ENCODE measurements around the gene HPCA.

The HPCA gene

GRCh38 chr1:32886004-32886827, at the start of gene HPCA:
Gene HPCA, plus strand, starts transcription at chr1:32886491. Its CDS starts 2,408 bp downstream, at chr1:32888899.
- H3K4me3 ChIP-seq (ENCODE audit: low read depth in 1 of 2, low read length in 2 of 2): no peak within 1 kb of the TSS
- no peak within 1 kb of the TSS for H3K27ac ChIP-seq (ENCODE audit: low read depth, low read length)
- no peak within 1 kb of the TSS for H3K9ac ChIP-seq (ENCODE audit: low read depth in 1 of 2, low read length in 2 of 2)
- H3K36me3 ChIP-seq (ENCODE audit: control insufficient read depth in 1 of 2, insufficient read depth in 2 of 2, low read length in 2 of 2): no peaks in the 10 kb centered on the region
- H3K4me1 ChIP-seq (ENCODE audit: control insufficient read depth in 1 of 2, insufficient read depth in 2 of 2, low read length in 2 of 2): peaks cover 0 to 3% of the 10 kb centered on the region in 2 donors
- no peaks in the 10 kb centered on the region for H3K9me3 ChIP-seq (ENCODE audit: control insufficient read depth in 1 of 2, low read length in 2 of 2)
- peaks cover 22 to 45% of the 10 kb centered on the region in 2 donors for H3K27me3 ChIP-seq (ENCODE audit: control insufficient read depth in 1 of 2, insufficient read depth in 2 of 2, low read length in 2 of 2)

GRCh38 chr1:32848354-32849063, 37.8 kb upstream of the HPCA start:
- Histone ChIP-seq H3K36me3 (ENCODE audit: control insufficient read depth in 1 of 2, insufficient read depth in 2 of 2, low read length in 2 of 2) (peaks cover 4 to 23% of the 10 kb centered on the region in 2 donors), H3K27me3 (ENCODE audit: control insufficient read depth in 1 of 2, insufficient read depth in 2 of 2, low read length in 2 of 2) (no peaks in the 10 kb centered on the region), H3K4me3 (ENCODE audit: low read depth in 1 of 2, low read length in 2 of 2) (no peak overlapping the region), H3K9me3 (ENCODE audit: control insufficient read depth in 1 of 2, low read length in 2 of 2) (no peaks in the 10 kb centered on the region), H3K27ac (ENCODE audit: low read depth, low read length) (no peak overlapping the region), H3K4me1 (ENCODE audit: control insufficient read depth in 1 of 2, insufficient read depth in 2 of 2, low read length in 2 of 2) (no peaks in the 10 kb centered on the region), H3K9ac (ENCODE audit: low read depth in 1 of 2, low read length in 2 of 2) (no peak overlapping the region)

- no peak overlapping the region for H3K27ac ChIP-seq (ENCODE audit: low read depth, low read length)
- H3K4me3 ChIP-seq (ENCODE audit: low read depth in 1 of 2, low read length in 2 of 2): no peak overlapping the region
- no peaks in the 10 kb centered on the region for H3K27me3 ChIP-seq (ENCODE audit: control insufficient read depth in 1 of 2, insufficient read depth in 2 of 2, low read length in 2 of 2)
- H3K9ac ChIP-seq (ENCODE audit: low read depth in 1 of 2, low read length in 2 of 2): no peak overlapping the region
- H3K4me1 ChIP-seq (ENCODE audit: control insufficient read depth in 1 of 2, insufficient read depth in 2 of 2, low read length in 2 of 2): peaks cover 0 to 7% of the 10 kb centered on the region in 2 donors
- H3K9me3 ChIP-seq (ENCODE audit: control insufficient read depth in 1 of 2, low read length in 2 of 2): no peaks in the 10 kb centered on the region
- peaks cover 12 to 46% of the 10 kb centered on the region in 2 donors for H3K36me3 ChIP-seq (ENCODE audit: control insufficient read depth in 1 of 2, insufficient read depth in 2 of 2, low read length in 2 of 2)
These were observed 30.3 kb upstream of the HPCA start for GRCh38 chr1:32855861-32856617.

- no peaks in the 10 kb centered on the region for H3K9me3 ChIP-seq (ENCODE audit: control insufficient read depth in 1 of 2, low read length in 2 of 2)
- no peak overlapping the region for H3K4me3 ChIP-seq (ENCODE audit: low read depth in 1 of 2, low read length in 2 of 2)
- peaks cover 17 to 52% of the 10 kb centered on the region in 2 donors for H3K36me3 ChIP-seq (ENCODE audit: control insufficient read depth in 1 of 2, insufficient read depth in 2 of 2, low read length in 2 of 2)
- peaks cover 0 to 7% of the 10 kb centered on the region in 2 donors for H3K4me1 ChIP-seq (ENCODE audit: control insufficient read depth in 1 of 2, insufficient read depth in 2 of 2, low read length in 2 of 2)
- H3K9ac ChIP-seq (ENCODE audit: low read depth in 1 of 2, low read length in 2 of 2): no peak overlapping the region
- H3K27ac ChIP-seq (ENCODE audit: low read depth, low read length): no peak overlapping the region
- no peaks in the 10 kb centered on the region for H3K27me3 ChIP-seq (ENCODE audit: control insufficient read depth in 1 of 2, insufficient read depth in 2 of 2, low read length in 2 of 2)
These were observed 28.2 kb upstream of the HPCA start for GRCh38 chr1:32858136-32858535.

- Histone ChIP-seq H3K9me3 (ENCODE audit: control insufficient read depth in 1 of 2, low read length in 2 of 2) (no peaks in the 10 kb centered on the region), H3K4me1 (ENCODE audit: control insufficient read depth in 1 of 2, insufficient read depth in 2 of 2, low read length in 2 of 2) (peaks cover 0 to 7% of the 10 kb centered on the region in 2 donors), H3K27ac (ENCODE audit: low read depth, low read length) (no peak overlapping the region), H3K9ac (ENCODE audit: low read depth in 1 of 2, low read length in 2 of 2) (no peak overlapping the region), H3K4me3 (ENCODE audit: low read depth in 1 of 2, low read length in 2 of 2) (no peak overlapping the region), H3K36me3 (ENCODE audit: control insufficient read depth in 1 of 2, insufficient read depth in 2 of 2, low read length in 2 of 2) (peaks cover 17 to 53% of the 10 kb centered on the region in 2 donors), H3K27me3 (ENCODE audit: control insufficient read depth in 1 of 2, insufficient read depth in 2 of 2, low read length in 2 of 2) (no peaks in the 10 kb centered on the region)
These were observed 27.5 kb upstream of the HPCA start for GRCh38 chr1:32858791-32859190.

- H3K4me1 ChIP-seq (ENCODE audit: control insufficient read depth in 1 of 2, insufficient read depth in 2 of 2, low read length in 2 of 2): peaks cover 0 to 3% of the 10 kb centered on the region in 2 donors
- H3K27ac ChIP-seq (ENCODE audit: low read depth, low read length): no peak overlapping the region
- peaks cover 11 to 45% of the 10 kb centered on the region in 2 donors for H3K36me3 ChIP-seq (ENCODE audit: control insufficient read depth in 1 of 2, insufficient read depth in 2 of 2, low read length in 2 of 2)
- no peaks in the 10 kb centered on the region for H3K27me3 ChIP-seq (ENCODE audit: control insufficient read depth in 1 of 2, insufficient read depth in 2 of 2, low read length in 2 of 2)
- H3K9me3 ChIP-seq (ENCODE audit: control insufficient read depth in 1 of 2, low read length in 2 of 2): no peaks in the 10 kb centered on the region
- H3K9ac ChIP-seq (ENCODE audit: low read depth in 1 of 2, low read length in 2 of 2): no peak overlapping the region
- no peak overlapping the region for H3K4me3 ChIP-seq (ENCODE audit: low read depth in 1 of 2, low read length in 2 of 2)
These were observed 26.4 kb upstream of the HPCA start for GRCh38 chr1:32859915-32860314.

- Histone ChIP-seq H3K36me3 (ENCODE audit: control insufficient read depth in 1 of 2, insufficient read depth in 2 of 2, low read length in 2 of 2) (peaks cover 11 to 43% of the 10 kb centered on the region in 2 donors), H3K27me3 (ENCODE audit: control insufficient read depth in 1 of 2, insufficient read depth in 2 of 2, low read length in 2 of 2) (no peaks in the 10 kb centered on the region), H3K9ac (ENCODE audit: low read depth in 1 of 2, low read length in 2 of 2) (no peak overlapping the region), H3K27ac (ENCODE audit: low read depth, low read length) (no peak overlapping the region), H3K4me3 (ENCODE audit: low read depth in 1 of 2, low read length in 2 of 2) (no peak overlapping the region), H3K4me1 (ENCODE audit: control insufficient read depth in 1 of 2, insufficient read depth in 2 of 2, low read length in 2 of 2) (no peaks in the 10 kb centered on the region), H3K9me3 (ENCODE audit: control insufficient read depth in 1 of 2, low read length in 2 of 2) (no peaks in the 10 kb centered on the region)
These were observed 25.7 kb upstream of the HPCA start for GRCh38 chr1:32860566-32860965.

- H3K36me3 ChIP-seq (ENCODE audit: control insufficient read depth in 1 of 2, insufficient read depth in 2 of 2, low read length in 2 of 2): peaks cover 11 to 37% of the 10 kb centered on the region in 2 donors
- no peaks in the 10 kb centered on the region for H3K27me3 ChIP-seq (ENCODE audit: control insufficient read depth in 1 of 2, insufficient read depth in 2 of 2, low read length in 2 of 2)
- H3K4me1 ChIP-seq (ENCODE audit: control insufficient read depth in 1 of 2, insufficient read depth in 2 of 2, low read length in 2 of 2): no peaks in the 10 kb centered on the region
- no peak overlapping the region for H3K27ac ChIP-seq (ENCODE audit: low read depth, low read length)
- H3K4me3 ChIP-seq (ENCODE audit: low read depth in 1 of 2, low read length in 2 of 2): no peak overlapping the region
- no peaks in the 10 kb centered on the region for H3K9me3 ChIP-seq (ENCODE audit: control insufficient read depth in 1 of 2, low read length in 2 of 2)
- H3K9ac ChIP-seq (ENCODE audit: low read depth in 1 of 2, low read length in 2 of 2): no peak overlapping the region
These were observed 24.2 kb upstream of the HPCA start for GRCh38 chr1:32861904-32862695.

- H3K9me3 ChIP-seq (ENCODE audit: control insufficient read depth in 1 of 2, low read length in 2 of 2): no peaks in the 10 kb centered on the region
- H3K27ac ChIP-seq (ENCODE audit: low read depth, low read length): no peak overlapping the region
- no peak overlapping the region for H3K4me3 ChIP-seq (ENCODE audit: low read depth in 1 of 2, low read length in 2 of 2)
- H3K9ac ChIP-seq (ENCODE audit: low read depth in 1 of 2, low read length in 2 of 2): no peak overlapping the region
- no peaks in the 10 kb centered on the region for H3K4me1 ChIP-seq (ENCODE audit: control insufficient read depth in 1 of 2, insufficient read depth in 2 of 2, low read length in 2 of 2)
- no peaks in the 10 kb centered on the region for H3K27me3 ChIP-seq (ENCODE audit: control insufficient read depth in 1 of 2, insufficient read depth in 2 of 2, low read length in 2 of 2)
- H3K36me3 ChIP-seq (ENCODE audit: control insufficient read depth in 1 of 2, insufficient read depth in 2 of 2, low read length in 2 of 2): peaks cover 11 to 28% of the 10 kb centered on the region in 2 donors
These were observed 22.9 kb upstream of the HPCA start for GRCh38 chr1:32863218-32863880.

Measured in duodenal mucosa (tissue), 2 donors.